A172 (cell line): Measurements from ENCODE around the gene MYO15B. TPM values are rescaled to one million over a fixed set of nuclear protein-coding genes. Genes with fewer than 3 reads are reported as not detected.

Source experiments
- DNase-seq: peaks from one replicate; pipeline ENCODE4 v3.0.0-alpha.2; 2015; ENCODE audit warnings: low spot score
- total RNA-seq: library from RNA; depleted of rRNA; stranded (reverse); fragments of >200 nt; shearing (Covaris generic); gene quantifications from 2 replicates; pipeline ENCODE4 v1.2.3, GENCODE V29; 2014

The MYO15B gene
- total RNA-seq, 1 experiment from 2014 or later = 7.1 TPM

- no peak for DNase-seq
Measured at GRCh38 chr17:75602644-75603043, 15.0 kb downstream of the MYO15B start.

GRCh38 chr17:75603123-75603522, 15.5 kb downstream of the MYO15B start:
- DNase-seq = no peak

DNA sequence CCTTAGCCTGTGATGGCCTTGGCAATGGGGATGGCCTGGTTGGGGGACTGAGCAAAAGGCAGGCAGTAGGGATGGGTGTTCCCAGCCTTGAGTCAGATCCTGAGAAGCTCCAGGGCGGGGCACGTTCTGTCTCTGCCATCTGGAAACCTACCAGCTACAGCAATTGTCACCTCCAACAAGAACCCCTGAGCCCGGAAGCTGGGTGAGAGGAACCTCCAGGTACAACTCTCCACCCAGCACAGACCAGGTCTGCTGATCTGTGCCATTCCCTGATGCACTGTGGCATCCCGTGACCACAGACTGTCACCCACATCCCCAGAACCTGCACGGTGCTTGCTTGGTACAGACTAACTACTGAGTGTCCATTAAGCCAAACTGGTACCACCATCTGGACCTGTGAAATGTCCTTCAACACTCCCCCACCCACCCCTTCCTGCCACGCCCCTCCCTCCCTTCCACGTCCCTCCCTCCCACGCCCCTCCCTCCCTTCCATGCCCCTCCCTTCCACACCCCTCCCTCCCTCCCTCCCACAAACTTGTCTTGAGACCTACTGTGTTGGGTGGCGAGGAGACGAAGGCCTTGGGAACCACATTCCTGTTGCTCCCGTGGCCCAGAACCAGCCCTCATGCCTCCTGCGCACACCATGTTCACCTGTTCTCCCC, 16.6 kb downstream of the MYO15B start:
- DNase-seq = peak; percentile 68

DNA sequence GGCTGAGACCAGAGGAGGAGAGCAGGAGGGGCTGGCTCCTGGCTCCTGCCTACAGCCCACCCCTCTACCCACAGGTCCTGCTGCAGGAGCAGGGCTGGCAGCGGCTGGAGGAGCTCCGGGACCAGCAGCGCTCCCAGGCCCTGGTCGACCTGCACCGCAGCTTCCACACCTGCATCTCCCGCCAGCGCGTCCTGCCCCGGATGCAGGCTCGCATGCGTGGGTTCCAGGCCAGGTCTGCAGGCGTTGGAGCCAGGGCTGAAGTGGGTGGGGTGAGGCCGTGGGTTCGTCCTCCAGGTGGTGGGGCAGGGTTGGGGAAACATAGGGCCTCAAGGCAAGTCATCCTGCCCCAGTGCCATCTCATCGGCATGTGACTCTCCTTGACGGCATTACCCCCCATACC, 18.2 kb downstream of the MYO15B start:
- DNase-seq = no peak

- DNase-seq = no peak
Measured at GRCh38 chr17:75607086-75607485, 19.5 kb downstream of the MYO15B start.

GRCh38 chr17:75610103-75610984, 22.7 kb downstream of the MYO15B start:
- peak; percentile 82 for DNase-seq

DNA sequence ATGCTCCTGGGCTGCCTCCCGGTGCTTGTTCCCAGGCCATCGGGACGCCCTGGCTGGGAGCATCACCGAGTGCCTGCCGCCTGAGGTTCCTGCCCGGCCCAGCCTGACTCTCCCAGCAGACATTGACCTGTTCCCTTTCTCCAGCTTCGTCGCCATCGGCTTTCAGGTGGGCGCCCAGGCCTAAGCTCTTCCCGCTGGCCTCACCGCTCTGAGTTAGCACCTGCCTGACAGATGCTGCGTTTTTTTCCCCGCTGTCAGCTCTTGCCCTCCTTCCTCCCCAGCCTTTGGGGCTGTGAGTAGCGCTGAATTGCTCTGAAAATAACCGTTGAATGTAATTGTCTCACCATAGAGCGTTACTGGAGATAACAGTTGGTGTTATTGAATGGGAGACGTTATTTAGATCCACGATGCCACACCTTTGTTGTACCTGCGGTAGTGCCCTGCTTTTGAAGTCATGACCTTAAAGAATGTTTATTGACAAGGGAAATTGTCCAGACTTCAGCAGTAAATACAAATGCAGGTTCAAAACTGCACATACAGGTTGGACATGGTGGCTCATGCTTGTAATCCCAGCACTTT, 24.3 kb downstream of the MYO15B start:
- no peak for DNase-seq

- no peak for DNase-seq
Measured at GRCh38 chr17:75612906-75613626, 25.5 kb downstream of the MYO15B start.

GRCh38 chr17:75614006-75614405, 26.4 kb downstream of the MYO15B start:
- no peak for DNase-seq

GRCh38 chr17:75614556-75615270, 27.1 kb downstream of the MYO15B start:
- DNase-seq = no peak

- no peak for DNase-seq
Measured at GRCh38 chr17:75615301-75615700, 27.7 kb downstream of the MYO15B start.

- no peak for DNase-seq
Measured at GRCh38 chr17:75616521-75617122, 29.0 kb downstream of the MYO15B start.

DNA sequence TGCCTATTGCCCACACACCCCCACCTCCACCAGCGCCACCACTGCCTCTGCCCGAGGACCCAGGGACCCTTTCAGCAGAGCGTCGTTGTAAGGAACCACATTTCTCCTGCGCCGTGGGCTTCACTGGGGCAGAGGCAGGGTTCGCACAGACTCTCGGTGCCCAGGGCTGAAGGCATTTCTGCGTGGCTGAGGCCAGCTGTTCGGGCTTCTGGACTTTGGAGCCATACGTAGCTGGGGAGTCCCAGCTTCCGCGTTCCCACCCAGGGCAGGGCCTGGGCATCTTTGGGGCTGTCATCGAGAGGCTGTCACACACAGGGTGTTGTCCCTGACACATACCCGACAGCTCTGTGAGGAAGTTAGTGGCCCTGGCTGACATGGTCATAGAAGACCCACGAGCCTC, 29.6 kb downstream of the MYO15B start:
- no peak for DNase-seq

- DNase-seq = no peak
Measured at GRCh38 chr17:75617675-75618074, 30.1 kb downstream of the MYO15B start.

DNA sequence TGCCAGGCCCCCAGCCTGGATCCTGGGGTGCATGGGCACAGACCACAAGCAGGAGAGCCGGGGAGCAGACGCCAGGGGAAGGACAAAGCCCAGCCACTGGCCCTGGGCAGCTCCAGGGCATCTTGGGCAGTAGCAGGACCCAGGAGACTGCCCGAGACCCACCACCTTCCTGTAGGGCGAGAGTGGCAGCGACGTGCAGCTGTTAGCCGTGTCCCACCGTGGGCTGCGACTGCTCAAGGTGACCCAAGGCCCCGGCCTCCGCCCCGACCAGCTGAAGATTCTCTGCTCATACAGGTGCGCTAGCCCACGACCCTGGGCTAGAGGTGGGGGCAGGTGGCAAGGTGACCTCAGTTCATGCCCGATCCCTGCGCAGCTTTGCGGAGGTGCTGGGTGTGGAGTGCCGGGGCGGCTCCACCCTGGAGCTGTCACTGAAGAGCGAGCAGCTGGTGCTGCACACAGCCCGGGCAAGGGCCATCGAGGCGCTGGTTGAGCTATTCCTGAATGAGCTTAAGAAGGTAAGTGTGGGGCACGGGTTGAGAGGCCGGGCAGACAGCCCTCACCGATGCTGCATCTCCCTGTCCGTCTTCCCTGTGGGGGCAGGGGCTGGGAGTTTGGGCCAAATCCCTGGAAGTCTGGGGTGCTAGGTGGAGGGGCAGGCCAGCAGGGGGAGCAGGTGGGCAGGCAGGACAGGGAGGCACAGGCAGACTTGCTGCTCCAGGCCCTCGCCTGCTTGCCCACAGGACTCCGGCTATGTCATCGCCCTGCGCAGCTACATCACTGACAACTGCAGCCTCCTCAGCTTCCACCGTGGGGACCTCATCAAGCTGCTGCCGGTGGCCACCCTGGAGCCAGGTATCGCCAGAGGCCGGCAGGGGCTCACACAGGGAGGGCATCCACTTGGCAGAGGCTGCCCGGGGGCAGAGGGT, 32.2 kb downstream of the MYO15B start:
- peak; percentile 27 for DNase-seq

DNA sequence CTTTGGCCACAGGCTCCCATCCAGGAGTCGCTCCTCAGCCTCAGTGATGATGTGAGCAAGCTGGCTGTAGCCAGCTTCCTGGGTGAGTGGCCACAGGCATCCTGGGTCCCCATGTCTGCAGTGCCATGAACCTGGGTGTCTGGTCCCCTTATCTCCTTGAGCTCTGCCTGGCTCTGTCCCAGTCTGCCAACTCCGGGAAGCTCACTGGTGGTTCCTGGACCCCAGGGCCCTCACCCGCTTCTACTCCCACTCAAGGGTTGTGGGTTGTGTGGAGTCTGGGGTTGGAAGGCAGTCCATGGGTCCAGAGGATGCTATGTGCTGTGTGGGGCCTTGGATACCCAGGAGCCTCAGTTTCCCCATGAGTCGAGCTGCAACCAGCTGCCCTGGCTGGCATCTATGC, 33.9 kb downstream of the MYO15B start:
- DNase-seq = no peak

DNA sequence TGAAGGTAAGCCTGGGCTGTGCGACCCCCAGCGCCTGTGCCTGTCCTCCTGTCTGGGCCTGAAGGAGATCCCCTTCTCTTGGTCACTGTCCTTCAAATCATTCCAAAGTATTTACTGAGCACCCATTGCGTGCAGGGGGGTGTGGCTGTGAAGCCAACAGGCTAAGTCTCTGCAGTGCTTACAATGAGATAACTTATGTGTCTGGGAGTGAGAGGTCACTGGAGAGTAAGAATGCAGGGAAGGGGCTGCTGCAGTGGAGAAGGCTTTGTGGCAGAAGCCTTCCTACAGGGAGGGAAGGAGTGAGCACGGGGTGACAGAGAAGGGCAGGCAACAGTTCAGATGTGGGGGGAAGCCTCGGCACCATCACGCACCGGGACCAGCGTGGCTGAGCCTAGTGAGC, 34.5 kb downstream of the MYO15B start:
- DNase-seq = no peak

DNA sequence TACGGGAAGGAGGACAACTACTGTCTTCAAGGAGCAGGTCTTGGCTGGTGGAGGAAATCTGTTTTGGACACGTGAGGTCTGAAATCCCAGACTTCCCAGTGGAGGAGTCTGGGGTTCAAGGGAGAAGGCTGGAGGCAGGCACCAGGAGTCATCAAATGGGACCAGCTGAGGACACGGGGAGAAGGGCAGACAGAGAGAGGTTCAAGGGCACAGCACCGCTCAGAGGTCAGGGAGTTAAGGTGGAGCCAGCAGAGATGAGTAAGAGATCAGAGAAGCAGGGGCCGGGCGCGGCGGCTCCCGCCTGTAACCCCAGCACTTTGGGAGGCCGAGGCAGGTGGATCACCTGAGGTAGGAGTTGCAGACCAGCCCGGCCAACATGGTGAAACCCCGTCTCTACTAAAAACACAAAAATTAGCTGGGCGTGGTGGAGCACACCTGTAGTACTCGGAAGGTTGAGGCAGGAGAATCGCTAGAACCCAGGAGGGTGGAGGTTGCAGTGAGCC, 35.2 kb downstream of the MYO15B start:
- no peak for DNase-seq

- peak; percentile 23 for DNase-seq
Measured at GRCh38 chr17:75623386-75623785, 35.8 kb downstream of the MYO15B start.

DNA sequence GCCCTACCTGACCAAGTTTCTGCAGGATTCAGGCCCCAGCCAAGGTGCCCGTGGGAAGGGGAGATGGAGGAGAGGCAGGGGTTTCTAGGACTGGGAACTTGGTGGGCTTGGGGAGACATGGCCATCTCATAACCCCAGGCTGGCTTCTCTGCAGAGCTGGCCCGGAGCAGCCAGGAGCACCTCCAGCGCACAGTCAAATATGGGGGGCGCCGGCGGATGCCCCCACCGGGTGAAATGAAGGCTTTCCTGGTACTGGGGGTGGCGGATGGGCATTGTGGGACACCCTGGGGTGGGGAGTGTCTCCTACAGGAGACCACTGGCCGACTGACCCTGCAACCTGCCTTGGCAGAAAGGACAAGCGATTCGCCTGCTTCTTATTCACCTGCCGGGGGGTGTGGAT, 36.4 kb downstream of the MYO15B start:
- DNase-seq = no peak
